CD14-positive monocyte (primary cell): ENCODE results near the gene ZNF302. TPM values are rescaled to one million over a fixed set of nuclear protein-coding genes. Genes with fewer than 3 reads are reported as not detected.

Experiments used
- DNase-seq, 3 donors: peaks; one replicate each; pipeline ENCODE4 v3.0.0-alpha.2; 2011 to 2022
- H2AFZ ChIP-seq: 2 replicates; pipeline ENCODE4 v1.6.0; 2012; ENCODE audit warnings: mild to moderate bottlenecking, low read depth, low read length, inconsistent platforms; ENCODE audit not compliant: insufficient read depth, poor library complexity, severe bottlenecking
- H3K27ac ChIP-seq, 2 donors: 1 replicate in 1 of 2; 2 replicates in 1 of 2; pipeline ENCODE4 v1.5.1; 2012 to 2013; ENCODE audit warnings: low read length in 2 of 2, control low read depth in 1 of 2, inconsistent platforms in 1 of 2, low read depth in 1 of 2, mild to moderate bottlenecking in 1 of 2
- H3K27me3 ChIP-seq, 2 donors: one replicate each; pipeline versions ENCODE4 v1.6.0 to v1.6.1; 2011 to 2013; ENCODE audit warnings: low read length in 2 of 2; ENCODE audit not compliant: control insufficient read depth in 2 of 2, insufficient read depth in 2 of 2
- H3K36me3 ChIP-seq, 2 donors: replicated peaks in 1 of 2; 1 replicate in 1 of 2; 2 replicates in 1 of 2; pipeline versions ENCODE4 v1.5.1 to v1.6.1; 2012 to 2013; ENCODE audit warnings: low read length in 2 of 2, control low read depth in 1 of 2, inconsistent platforms in 1 of 2, mild to moderate bottlenecking in 1 of 2; ENCODE audit not compliant: insufficient read depth in 2 of 2, control insufficient read depth in 1 of 2
- H3K4me1 ChIP-seq, 2 donors: 1 replicate in 1 of 2; 2 replicates in 1 of 2; pipeline versions ENCODE4 v1.5.1 to v1.6.1; 2012 to 2013; ENCODE audit warnings: low read length in 2 of 2, control low read depth in 1 of 2, inconsistent platforms in 1 of 2, mild to moderate bottlenecking in 1 of 2, moderate library complexity in 1 of 2; ENCODE audit not compliant: insufficient read depth in 2 of 2, control insufficient read depth in 1 of 2
- H3K4me2 ChIP-seq: replicated peaks from 2 replicates; pipeline ENCODE3; 2012; ENCODE audit warnings: low read length, moderate library complexity, mild to moderate bottlenecking; ENCODE audit not compliant: poor library complexity, severe bottlenecking; ENCODE audit errors: extremely low read depth
- H3K4me3 ChIP-seq, 3 experiments: fragments of 200-600 bp in 1 of 3; sonication (generic) in 1 of 3; replicated peaks in 1 of 3; 1 replicate in 2 of 3; 2 replicates in 1 of 3; pipeline ENCODE4 v1.5.1; 2011 to 2013; ENCODE audit warnings: low read length in 3 of 3, mild to moderate bottlenecking in 3 of 3, control low read depth in 2 of 3, low read depth in 2 of 3, inconsistent platforms in 1 of 3, moderate library complexity in 1 of 3
- H3K79me2 ChIP-seq: 2 replicates; pipeline ENCODE4 v1.6.0; 2012; ENCODE audit warnings: mild to moderate bottlenecking, control low read depth, inconsistent platforms, low read length, moderate library complexity; ENCODE audit not compliant: insufficient read depth
- H3K9ac ChIP-seq: 2 replicates; pipeline ENCODE4 v1.6.0; 2017; ENCODE audit warnings: low read length, mild to moderate bottlenecking; ENCODE audit not compliant: insufficient read depth, poor library complexity, severe bottlenecking
- H3K9me3 ChIP-seq, 2 donors: replicated peaks in 1 of 2; 1 replicate in 1 of 2; 2 replicates in 1 of 2; pipeline versions ENCODE4 v1.5.1 to v1.6.1; 2012 to 2013; ENCODE audit warnings: low read length in 2 of 2, control low read depth in 1 of 2; ENCODE audit not compliant: control insufficient read depth in 1 of 2, insufficient read depth in 1 of 2
- H4K20me1 ChIP-seq: 2 replicates; pipeline ENCODE4 v1.6.0; 2012; ENCODE audit warnings: mild to moderate bottlenecking, low read length, control low read depth, moderate library complexity; ENCODE audit not compliant: insufficient read depth
- H3K27ac Mint-ChIP-seq, 7 donors: one replicate each; pipeline ENCODE4 v1.8.0; 2020; ENCODE audit warnings: mild to moderate bottlenecking in 7 of 7, mixed read lengths in 7 of 7, moderate library complexity in 6 of 7, inconsistent platforms in 2 of 7
- H3K27me3 Mint-ChIP-seq, 3 donors: one replicate each; pipeline ENCODE4 v1.8.0; 2021 to 2022; ENCODE audit warnings: low read depth in 3 of 3, mild to moderate bottlenecking in 3 of 3, mixed read lengths in 3 of 3, moderate library complexity in 3 of 3, inconsistent platforms in 1 of 3
- H3K36me3 Mint-ChIP-seq, 2 donors: one replicate each; pipeline ENCODE4 v1.8.0; 2020; ENCODE audit warnings: mixed read lengths in 2 of 2, inconsistent platforms in 1 of 2, mild to moderate bottlenecking in 1 of 2
- H3K4me1 Mint-ChIP-seq: one replicate; pipeline ENCODE4 v1.8.0; 2020; ENCODE audit warnings: mild to moderate bottlenecking, mixed read lengths
- H3K4me3 Mint-ChIP-seq, 2 donors: one replicate each; pipeline ENCODE4 v1.8.0; 2020; ENCODE audit warnings: mild to moderate bottlenecking in 2 of 2, mixed read lengths in 2 of 2, moderate library complexity in 1 of 2
- H3K9me3 Mint-ChIP-seq, 7 donors: one replicate each; pipeline ENCODE4 v1.8.0; 2020 to 2022; ENCODE audit warnings: mixed read lengths in 7 of 7, mild to moderate bottlenecking in 6 of 7, moderate library complexity in 6 of 7, inconsistent platforms in 2 of 7
- CTCF ChIP-seq: fragments of 200-600 bp; IDR thresholded peaks from one replicate; pipeline ENCODE4 v1.8.0; 2022; ENCODE audit warnings: antibody characterized with exemption, mild to moderate bottlenecking
- WGBS: methylation state at CpG from one replicate; pipeline ENCODE4 v1.1.5; 2013; ENCODE audit warnings: missing lambda C conversion rate; ENCODE audit not compliant: insufficient coverage; 5-methylcytosine and 5-hydroxymethylcytosine counted together
- intact Hi-C, 2 donors: fragments of 100-400 bp; cut with micrococcal nuclease; formaldehyde crosslinking; loops; one replicate each; pipeline versions ENCODE4 v1.15.0 to v1.15.1; 2023
- polyA plus RNA-seq, 3 donors: library from polyadenylated mRNA; depleted of rRNA in 1 of 3; unstranded in 2 of 3; stranded (reverse) in 1 of 3; fragments of 300-500 nt in 2 of 3; fragments of >200 nt in 1 of 3; fragmentation: Illumina TruSeq in 2 of 3; gene quantifications; 1 replicate in 2 of 3; 2 replicates in 1 of 3; pipeline ENCODE4 v1.2.3, GENCODE V29; 2012 to 2021

ZNF302 gene
- polyA plus RNA-seq, 3 donors = 3.2 to 9.0 (median 4.4) TPM

- Mint-ChIP-seq H3K27me3 (peaks cover 6 to 12% (median 8%) of the 10 kb centered on the region in 3 donors), H3K36me3 (no peaks in the 10 kb centered on the region), H3K27ac (no peak overlapping the region), H3K4me3 (no peak overlapping the region), H3K9me3 (peaks cover 2 to 19% (median 13%) of the 10 kb centered on the region in 7 donors), H3K4me1 (no peaks in the 10 kb centered on the region)
- Histone ChIP-seq H4K20me1 (no peaks in the 10 kb centered on the region), H2AFZ (no peak overlapping the region), H3K27me3 (peaks cover 0 to 3% of the 10 kb centered on the region in 2 donors), H3K4me1 (no peaks in the 10 kb centered on the region), H3K9ac (no peak overlapping the region), H3K4me2 (no peak overlapping the region), H3K4me3 (no peak overlapping the region), H3K79me2 (no peaks in the 10 kb centered on the region), H3K27ac (no peak overlapping the region), H3K36me3 (no peaks in the 10 kb centered on the region), H3K9me3 (peaks cover 4% of the 10 kb centered on the region in 2 donors)
- intact Hi-C loops = no loop called here
- WGBS = 71% methylated on average over 8 of the region's 11 CpGs
- no peak for TF ChIP-seq CTCF
- no peak for DNase-seq
These were observed 44.9 kb downstream of the ZNF302 start for GRCh38 chr19:34722353-34722752.

GRCh38 chr19:34725400-34725799 lies 47.9 kb downstream of the ZNF302 start:
- intact Hi-C loops = no loop called here
- peaks cover 8 to 13% (median 9%) of the 10 kb centered on the region in 3 donors for H3K27me3 Mint-ChIP-seq

More at GRCh38 chr19:34725400-34725799, 47.9 kb downstream of the ZNF302 start:
- Histone ChIP-seq H3K4me3 (no peak overlapping the region), H3K27me3 (no peaks in the 10 kb centered on the region), H3K9ac (no peak overlapping the region), H3K79me2 (no peaks in the 10 kb centered on the region), H3K9me3 (peaks cover 4 to 7% of the 10 kb centered on the region in 2 donors), H4K20me1 (no peaks in the 10 kb centered on the region), H3K27ac (no peak overlapping the region), H3K4me1 (no peaks in the 10 kb centered on the region), H2AFZ (no peak overlapping the region), H3K36me3 (no peaks in the 10 kb centered on the region), H3K4me2 (no peak overlapping the region)
- DNase-seq = no peak
- Mint-ChIP-seq H3K27ac (no peak overlapping the region), H3K9me3 (peaks cover 6 to 37% (median 21%) of the 10 kb centered on the region in 7 donors), H3K4me1 (no peaks in the 10 kb centered on the region), H3K4me3 (no peak overlapping the region), H3K36me3 (no peaks in the 10 kb centered on the region)
- 34% methylated on average over 5 of the region's 6 CpGs for WGBS
- no peak for TF ChIP-seq CTCF
